ENCODE results near the gene PLXNA2.

The PLXNA2 gene

GRCh38 chr1:208139434-208140045 lies 104.6 kb downstream of the PLXNA2 start:
- Histone ChIP-seq H3K4me1 (peaks cover 2% of the 10 kb centered on the region; the same call in 1 of the 2 replicates), H3K9me3 (no peaks in the 10 kb centered on the region), H3K36me3 (peaks cover 11% of the 10 kb centered on the region), H3K27me3 (no peaks in the 10 kb centered on the region), H3K4me3 (ENCODE audit: low read depth, low read length) (no peak overlapping the region)
- TF ChIP-seq CTCF (IDR thresholded peaks at IDR 0.05; ENCODE audit: low read depth, low read length) = no peak
- no peak for DNase-seq

GRCh38 chr1:208137193-208137592 lies 107.0 kb downstream of the PLXNA2 start:
- H3K27me3 ChIP-seq = no peaks in the 10 kb centered on the region
- peaks cover 4% of the 10 kb centered on the region; the same call in 1 of the 2 replicates for H3K4me1 ChIP-seq
- no peaks in the 10 kb centered on the region for H3K9me3 ChIP-seq
- H3K36me3 ChIP-seq = peaks cover 20% of the 10 kb centered on the region
- no peak for TF ChIP-seq CTCF (IDR thresholded peaks at IDR 0.05; ENCODE audit: low read depth, low read length)
- DNase-seq = no peak
- H3K4me3 ChIP-seq (ENCODE audit: low read depth, low read length) = no peak overlapping the region

GRCh38 chr1:208136459-208137182 lies 107.6 kb downstream of the PLXNA2 start:
- Histone ChIP-seq H3K4me1 (peaks cover 4% of the 10 kb centered on the region; the same call in 1 of the 2 replicates), H3K4me3 (ENCODE audit: low read depth, low read length) (no peak overlapping the region), H3K9me3 (no peaks in the 10 kb centered on the region), H3K27me3 (no peaks in the 10 kb centered on the region), H3K36me3 (peaks cover 22% of the 10 kb centered on the region)
- no peak for DNase-seq
- no peak for TF ChIP-seq CTCF (IDR thresholded peaks at IDR 0.05; ENCODE audit: low read depth, low read length)

- TF ChIP-seq CTCF (IDR thresholded peaks at IDR 0.05; ENCODE audit: low read depth, low read length) = no peak
- DNase-seq = no peak
- no peaks in the 10 kb centered on the region for H3K27me3 ChIP-seq
- H3K36me3 ChIP-seq = peaks cover 19% of the 10 kb centered on the region
- peaks cover 4% of the 10 kb centered on the region; the same call in 1 of the 2 replicates for H3K4me1 ChIP-seq
- no peaks in the 10 kb centered on the region for H3K9me3 ChIP-seq
- H3K4me3 ChIP-seq (ENCODE audit: low read depth, low read length) = no peak overlapping the region
Measured at GRCh38 chr1:208135354-208135753, 108.8 kb downstream of the PLXNA2 start.

GRCh38 chr1:208134491-208134890 lies 109.7 kb downstream of the PLXNA2 start:
- Histone ChIP-seq H3K36me3 (peaks cover 19% of the 10 kb centered on the region), H3K9me3 (no peaks in the 10 kb centered on the region), H3K27me3 (no peaks in the 10 kb centered on the region), H3K4me1 (peaks cover 4% of the 10 kb centered on the region), H3K4me3 (ENCODE audit: low read depth, low read length) (no peak overlapping the region)
- TF ChIP-seq CTCF (IDR thresholded peaks at IDR 0.05; ENCODE audit: low read depth, low read length) = no peak
- DNase-seq = no peak

GRCh38 chr1:208133355-208133754 lies 110.8 kb downstream of the PLXNA2 start:
- Histone ChIP-seq H3K4me1 (peaks cover 4% of the 10 kb centered on the region), H3K36me3 (peaks cover 19% of the 10 kb centered on the region), H3K4me3 (ENCODE audit: low read depth, low read length) (no peak overlapping the region), H3K9me3 (no peaks in the 10 kb centered on the region), H3K27me3 (no peaks in the 10 kb centered on the region)
- no peak for TF ChIP-seq CTCF (IDR thresholded peaks at IDR 0.05; ENCODE audit: low read depth, low read length)
- no peak for DNase-seq

Data from BE2C (cell line).